ENCODE data around the gene DAPK1.

GRCh38 chr9:87664153-87665060 lies 166.7 kb downstream of the DAPK1 start:
- no peak for TF ChIP-seq CTCF (conservative IDR thresholded peaks at IDR 0.05 in 1 of 2, IDR thresholded peaks at IDR 0.05 in 1 of 2; ENCODE audit: extremely low read depth in 1 of 2, insufficient read depth in 1 of 2, low read depth in 1 of 2, low read length in 2 of 2)
- no peak for TF ChIP-seq EZH2 (IDR thresholded peaks at IDR 0.05; ENCODE audit: borderline replicate concordance, low read length)
